Mucosa of rectum (tissue), 2 donors: ENCODE results near the gene TAF4.

Source experiments
- H3K27ac ChIP-seq, 2 donors: one replicate each; pipeline ENCODE4 v1.7.0; 2013; ENCODE audit warnings: inconsistent platforms in 2 of 2, low read depth in 2 of 2, low read length in 2 of 2
- H3K27me3 ChIP-seq, 2 donors: one replicate each; pipeline ENCODE4 v1.7.0; 2013; ENCODE audit warnings: low read length in 2 of 2; ENCODE audit not compliant: control insufficient read depth in 2 of 2, insufficient read depth in 2 of 2
- H3K36me3 ChIP-seq, 2 donors: one replicate each; pipeline ENCODE4 v1.7.0; 2013; ENCODE audit warnings: low read length in 2 of 2; ENCODE audit not compliant: control insufficient read depth in 2 of 2, insufficient read depth in 2 of 2
- H3K4me1 ChIP-seq, 2 donors: one replicate each; pipeline ENCODE4 v1.7.0; 2013; ENCODE audit warnings: low read length in 2 of 2, mild to moderate bottlenecking in 1 of 2; ENCODE audit not compliant: control insufficient read depth in 2 of 2, insufficient read depth in 2 of 2
- H3K4me3 ChIP-seq, 2 donors: one replicate each; pipeline ENCODE4 v1.7.0; 2013; ENCODE audit warnings: low read length in 2 of 2
- H3K9ac ChIP-seq, 2 donors: one replicate each; pipeline ENCODE4 v1.7.0; 2013; ENCODE audit warnings: low read length in 2 of 2, low read depth in 1 of 2, mild to moderate bottlenecking in 1 of 2
- H3K9me3 ChIP-seq, 2 donors: one replicate each; pipeline ENCODE4 v1.7.0; 2013; ENCODE audit warnings: low read length in 2 of 2; ENCODE audit not compliant: control insufficient read depth in 2 of 2
- donor health status: healthy.
- donor health status: Normal muscosa, but diverticular disease.

Gene TAF4

DNA sequence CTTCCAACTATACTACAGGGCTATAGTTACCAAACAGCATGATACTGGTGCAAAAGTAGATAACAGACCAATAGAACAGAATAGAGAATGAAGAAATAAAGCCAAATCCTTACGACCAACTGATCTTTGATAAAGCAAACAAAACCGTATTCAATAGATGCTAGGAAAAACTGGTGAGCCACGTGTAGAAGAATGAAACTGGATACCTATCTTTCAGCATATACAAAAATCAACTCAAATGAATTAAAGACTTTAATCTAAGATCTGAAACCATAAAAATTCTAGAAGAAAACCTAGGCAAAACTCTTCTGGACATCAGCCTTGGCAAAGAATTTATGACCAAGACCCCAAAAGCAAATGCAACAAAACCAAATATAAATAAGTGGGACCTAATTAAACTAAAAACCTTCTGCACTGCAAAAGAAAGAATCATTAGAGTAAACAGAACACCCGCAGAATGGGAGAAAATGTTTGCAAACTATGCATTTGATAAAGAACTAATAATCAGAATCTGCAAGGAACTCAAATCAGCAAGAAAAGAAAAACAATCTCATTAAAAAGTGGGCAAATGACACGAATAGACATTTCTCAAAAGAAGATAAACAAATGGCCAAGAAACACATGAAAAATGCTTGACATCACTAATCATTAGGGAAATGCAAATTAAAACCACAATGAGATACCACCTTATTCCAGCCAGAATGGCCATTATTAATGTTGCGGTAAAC, 109.8 kb downstream of the TAF4 start:
- Histone ChIP-seq H3K4me3 (no peak overlapping the region), H3K36me3 (no peaks in the 10 kb centered on the region), H3K4me1 (no peaks in the 10 kb centered on the region), H3K9ac (no peak overlapping the region), H3K27me3 (no peaks in the 10 kb centered on the region), H3K9me3 (no peaks in the 10 kb centered on the region), H3K27ac (no peak overlapping the region)

GRCh38 chr20:61954276-61955021, 111.2 kb downstream of the TAF4 start:
- Histone ChIP-seq H3K9ac (no peak overlapping the region), H3K27me3 (no peaks in the 10 kb centered on the region), H3K36me3 (no peaks in the 10 kb centered on the region), H3K4me3 (no peak overlapping the region), H3K4me1 (no peaks in the 10 kb centered on the region), H3K9me3 (no peaks in the 10 kb centered on the region), H3K27ac (no peak overlapping the region)

GRCh38 chr20:61953037-61954021, 112.4 kb downstream of the TAF4 start:
- Histone ChIP-seq H3K4me3 (no peak overlapping the region), H3K27me3 (no peaks in the 10 kb centered on the region), H3K9me3 (no peaks in the 10 kb centered on the region), H3K4me1 (no peaks in the 10 kb centered on the region), H3K36me3 (no peaks in the 10 kb centered on the region), H3K9ac (no peak overlapping the region), H3K27ac (no peak overlapping the region)

DNA sequence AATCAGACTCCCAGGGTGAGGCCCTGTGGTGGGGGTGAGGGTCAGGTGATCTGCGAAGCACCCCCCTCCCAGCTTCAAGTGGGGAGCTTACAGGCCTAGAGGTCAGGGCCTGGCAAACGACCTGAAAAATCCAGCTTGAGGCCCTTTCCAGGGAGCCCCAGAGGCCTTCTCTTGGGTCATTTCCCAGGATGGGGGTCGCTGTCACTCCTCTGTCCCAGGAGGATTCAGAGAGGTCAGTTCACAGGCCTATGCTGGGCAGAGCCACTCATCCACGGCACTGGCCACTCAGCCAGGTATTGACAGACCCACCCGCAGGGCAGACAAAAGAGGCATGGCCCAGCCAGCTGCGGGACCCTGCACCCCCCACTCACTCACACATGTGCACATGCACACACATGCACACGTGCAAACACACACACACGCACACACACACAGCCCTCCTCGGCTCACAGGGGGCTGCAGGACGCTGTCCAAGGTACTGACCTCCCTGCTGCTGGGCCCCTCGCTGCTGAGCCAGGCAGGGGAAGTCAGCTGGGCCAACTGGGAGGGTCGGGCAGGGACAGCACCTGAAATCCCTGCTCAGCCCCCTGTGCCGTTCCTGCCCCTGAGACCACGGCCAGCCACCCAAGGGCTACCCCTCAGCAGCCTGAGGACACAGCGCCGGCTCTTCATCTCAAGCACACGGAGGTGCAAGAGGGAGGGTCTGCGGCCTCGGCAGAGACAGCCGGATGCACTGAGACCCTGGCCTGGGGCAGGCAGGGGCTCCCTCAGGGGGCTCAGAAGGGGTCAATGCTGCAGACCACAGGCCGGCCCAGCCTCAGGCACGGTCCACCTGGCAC, 113.8 kb downstream of the TAF4 start:
- H3K9ac ChIP-seq = no peak overlapping the region
- no peaks in the 10 kb centered on the region for H3K36me3 ChIP-seq
- no peak overlapping the region for H3K4me3 ChIP-seq
- no peaks in the 10 kb centered on the region for H3K27me3 ChIP-seq
- no peak overlapping the region for H3K27ac ChIP-seq
- H3K4me1 ChIP-seq = no peaks in the 10 kb centered on the region
- no peaks in the 10 kb centered on the region for H3K9me3 ChIP-seq

DNA sequence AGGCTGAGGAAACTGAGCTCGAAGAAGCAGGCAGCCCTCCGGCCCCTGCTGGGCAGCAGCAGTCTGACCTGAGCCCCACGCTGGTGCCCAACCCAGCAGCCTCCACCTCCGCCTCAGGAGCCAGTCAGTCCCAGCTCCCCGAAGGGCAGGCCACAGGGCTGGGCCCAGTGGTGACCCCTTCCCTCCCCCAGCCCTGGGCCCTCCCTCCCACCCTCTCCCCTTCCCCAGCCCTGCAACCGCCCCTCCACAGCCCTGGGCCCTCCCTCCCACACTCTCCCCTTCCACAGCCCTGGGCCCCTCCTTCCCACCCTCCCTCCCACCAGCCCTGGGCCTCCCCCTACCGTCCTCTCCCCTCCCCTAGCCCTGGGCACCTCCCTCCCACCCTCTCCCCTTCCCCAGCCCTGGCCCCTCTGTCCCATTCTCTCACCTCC, 115.0 kb downstream of the TAF4 start:
- Histone ChIP-seq H3K4me1 (no peaks in the 10 kb centered on the region), H3K9ac (no peak overlapping the region), H3K27me3 (no peaks in the 10 kb centered on the region), H3K4me3 (no peak overlapping the region), H3K27ac (no peak overlapping the region), H3K36me3 (no peaks in the 10 kb centered on the region), H3K9me3 (no peaks in the 10 kb centered on the region)

- Histone ChIP-seq H3K4me3 (no peak overlapping the region), H3K27ac (no peak overlapping the region), H3K9ac (no peak overlapping the region), H3K4me1 (no peaks in the 10 kb centered on the region), H3K27me3 (no peaks in the 10 kb centered on the region), H3K36me3 (no peaks in the 10 kb centered on the region), H3K9me3 (no peaks in the 10 kb centered on the region)
Measured at GRCh38 chr20:61949714-61950640, 115.7 kb downstream of the TAF4 start.

DNA sequence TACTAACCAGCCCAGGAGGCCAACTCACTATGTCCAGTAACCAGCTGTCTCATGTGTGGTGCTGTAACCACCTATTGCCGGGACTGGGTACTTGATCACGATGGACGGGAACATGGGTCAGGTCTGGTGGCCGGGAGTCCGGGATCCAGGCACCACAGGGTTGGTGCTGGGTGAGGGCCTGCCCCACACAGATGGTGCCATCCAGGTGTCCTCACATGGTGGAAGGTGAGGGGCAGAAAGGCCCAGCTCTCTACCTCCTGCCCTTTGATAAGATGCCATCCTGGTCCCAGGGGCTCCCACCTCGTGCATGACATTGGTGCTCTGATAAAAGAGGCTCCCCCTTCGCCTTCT, 116.3 kb downstream of the TAF4 start:
- Histone ChIP-seq H3K9me3 (no peaks in the 10 kb centered on the region), H3K4me1 (no peaks in the 10 kb centered on the region), H3K27me3 (no peaks in the 10 kb centered on the region), H3K27ac (no peak overlapping the region), H3K9ac (no peak overlapping the region), H3K36me3 (no peaks in the 10 kb centered on the region), H3K4me3 (no peak overlapping the region)

- Histone ChIP-seq H3K27ac (no peak overlapping the region), H3K9ac (no peak overlapping the region), H3K36me3 (no peaks in the 10 kb centered on the region), H3K4me1 (no peaks in the 10 kb centered on the region), H3K4me3 (no peak overlapping the region), H3K9me3 (no peaks in the 10 kb centered on the region), H3K27me3 (no peaks in the 10 kb centered on the region)
Measured at GRCh38 chr20:61948586-61949362, 116.9 kb downstream of the TAF4 start.
